GM21515 (cell line): ENCODE measurements around the gene ARSA.
"Not testable (repeated sequence)": the region's sequence is repeated elsewhere in the genome, so short reads cannot be mapped to it uniquely, and the experiment has no call there.

Experiments
- ATAC-seq: cut with Tn5 transposase; IDR thresholded peaks from one replicate; pipeline ENCODE4 v1.9.1; 2021; ENCODE audit not compliant: unreplicated experiment

ARSA gene

GRCh38 chr22:50624347-50625130, 3.4 kb downstream of the ARSA start:
- ATAC-seq: no peak

GRCh38 chr22:50622723-50623327, 5.1 kb downstream of the ARSA start:
- no peak for ATAC-seq

- no peak for ATAC-seq
These were observed 5.8 kb downstream of the ARSA start for GRCh38 chr22:50621948-50622722.

- ATAC-seq: peak; percentile 32
These were observed 6.5 kb downstream of the ARSA start for GRCh38 chr22:50621356-50621880.

- ATAC-seq: peak; percentile 62
These were observed 7.2 kb downstream of the ARSA start for GRCh38 chr22:50620593-50621355.

GRCh38 chr22:50614296-50614695, 13.7 kb downstream of the ARSA start:
- ATAC-seq: not testable (repeated sequence)

GRCh38 chr22:50613291-50613981, 14.5 kb downstream of the ARSA start:
- no peak for ATAC-seq

GRCh38 chr22:50612528-50613221, 15.3 kb downstream of the ARSA start:
- ATAC-seq: no peak

- ATAC-seq: no peak
These were observed 15.8 kb downstream of the ARSA start for GRCh38 chr22:50612168-50612527.

GRCh38 chr22:50611341-50612060, 16.5 kb downstream of the ARSA start:
- ATAC-seq: no peak

GRCh38 chr22:50610581-50610980, 17.4 kb downstream of the ARSA start:
- ATAC-seq: no peak

- ATAC-seq: no peak
These were observed 17.9 kb downstream of the ARSA start for GRCh38 chr22:50610041-50610451.

- ATAC-seq: no peak
These were observed 18.4 kb downstream of the ARSA start for GRCh38 chr22:50609599-50609998.

- ATAC-seq: no peak
These were observed 19.0 kb downstream of the ARSA start for GRCh38 chr22:50608996-50609395.

- ATAC-seq: not testable (repeated sequence)
These were observed 19.7 kb downstream of the ARSA start for GRCh38 chr22:50608058-50608840.

- ATAC-seq: no peak
These were observed 20.3 kb downstream of the ARSA start for GRCh38 chr22:50607659-50608020.

- ATAC-seq: no peak
These were observed 20.9 kb downstream of the ARSA start for GRCh38 chr22:50606946-50607658.
